PC-9 (cell line): ENCODE data around the gene MRPS27. TPM values are rescaled to one million over a fixed set of nuclear protein-coding genes. Genes with fewer than 3 reads are reported as not detected.

ENCODE experiments used
- BruUV-seq: library from RNA; stranded (reverse); fragments of 400-500 nt; replicated peaks from 2 replicates; lab custom pipeline; 2021; lab: Mats Ljungman, UMichigan
- CTCF ChIA-PET: fragments of 300-600 bp; sonication (Branson Sonifier 250); formaldehyde crosslinking; loops from one replicate; lab custom pipeline; 2022; ENCODE audit warnings: antibody characterized with exemption; lab: Charles Lee
- POLR2A ChIA-PET: fragments of 300-600 bp; sonication (Branson Sonifier 250); formaldehyde crosslinking; loops from one replicate; lab custom pipeline; 2022; ENCODE audit warnings: antibody characterized with exemption; ENCODE audit not compliant: unreplicated experiment; lab: Charles Lee
- DNase-seq, 2 experiments: peaks; one replicate each; pipeline versions ENCODE4 v3.0.0 to v3.0.0-alpha.2; 2015 to 2022; ENCODE audit warnings: mixed read lengths in 1 of 2
- H2AFZ ChIP-seq: fragments of 200-600 bp; sonication (generic); 2 replicates; pipeline ENCODE4 v1.8.1; 2017; ENCODE audit warnings: antibody characterized with exemption
- H3F3A ChIP-seq: fragments of 200-600 bp; sonication (generic); 2 replicates; pipeline ENCODE4 v1.8.1; 2017; ENCODE audit warnings: antibody characterized with exemption, mild to moderate bottlenecking, low read depth; ENCODE audit not compliant: insufficient read depth
- H3K27ac ChIP-seq: fragments of 200-600 bp; sonication (generic); 2 replicates; pipeline ENCODE4 v1.6.1; 2016; ENCODE audit warnings: mixed run types
- H3K27me3 ChIP-seq: fragments of 200-600 bp; sonication (generic); 2 replicates; pipeline ENCODE4 v1.6.1; 2016; ENCODE audit warnings: low read depth, mixed run types; ENCODE audit not compliant: insufficient read depth
- H3K36me3 ChIP-seq: fragments of 200-600 bp; sonication (generic); 2 replicates; pipeline ENCODE4 v1.6.1; 2016; ENCODE audit warnings: low read depth, mixed run types
- H3K4me1 ChIP-seq: fragments of 200-600 bp; sonication (generic); replicated peaks from 2 replicates; pipeline ENCODE4 v1.6.1; 2016; ENCODE audit warnings: mixed run types; ENCODE audit not compliant: insufficient read depth
- H3K4me2 ChIP-seq: fragments of 200-600 bp; sonication (generic); 2 replicates; pipeline ENCODE4 v1.6.1; 2017; ENCODE audit warnings: mixed run types
- H3K4me3 ChIP-seq: fragments of 200-600 bp; sonication (generic); 2 replicates; pipeline ENCODE4 v1.6.1; 2016; ENCODE audit warnings: mixed run types
- H3K79me2 ChIP-seq: fragments of 200-600 bp; sonication (generic); 2 replicates; pipeline ENCODE4 v1.6.1; 2017; ENCODE audit warnings: low read depth, mixed run types
- H3K9me2 ChIP-seq: fragments of 200-600 bp; sonication (generic); 2 replicates; pipeline ENCODE4 v1.8.1; 2017; ENCODE audit warnings: mild to moderate bottlenecking; ENCODE audit not compliant: insufficient read depth
- H3K9me3 ChIP-seq: fragments of 200-600 bp; sonication (generic); 2 replicates; pipeline ENCODE4 v1.8.1; 2016; ENCODE audit warnings: low read depth; ENCODE audit not compliant: insufficient read depth
- H4K20me1 ChIP-seq: fragments of 200-600 bp; sonication (generic); 2 replicates; pipeline ENCODE4 v1.8.1; 2017; ENCODE audit not compliant: insufficient read depth
- EZH2 ChIP-seq: fragments of 200-600 bp; sonication (generic); IDR thresholded peaks from 2 replicates; pipeline ENCODE4 v1.8.0; 2017; ENCODE audit warnings: antibody characterized with exemption, low read depth
- intact Hi-C: fragments of 100-400 bp; cut with micrococcal nuclease; formaldehyde crosslinking; loops from one replicate; pipeline ENCODE4 v1.10.0; 2022; ENCODE audit not compliant: unreplicated experiment
- total RNA-seq: library from RNA; stranded (reverse); gene quantifications from 2 replicates; pipeline ENCODE4 v1.2.3, GENCODE V29; 2021
- TF ChIP-seq, protein P1 (sequence below): fragments of 200-600 bp; sonication (generic); conservative IDR thresholded peaks from 2 replicates; pipeline ENCODE4 v1.6.1; 2017; ENCODE audit warnings: mixed run types, antibody characterized with exemption, mild to moderate bottlenecking, moderate library complexity

The MRPS27 gene
- total RNA-seq, 1 experiment from 2014 or later: 71.0 TPM

DNA sequence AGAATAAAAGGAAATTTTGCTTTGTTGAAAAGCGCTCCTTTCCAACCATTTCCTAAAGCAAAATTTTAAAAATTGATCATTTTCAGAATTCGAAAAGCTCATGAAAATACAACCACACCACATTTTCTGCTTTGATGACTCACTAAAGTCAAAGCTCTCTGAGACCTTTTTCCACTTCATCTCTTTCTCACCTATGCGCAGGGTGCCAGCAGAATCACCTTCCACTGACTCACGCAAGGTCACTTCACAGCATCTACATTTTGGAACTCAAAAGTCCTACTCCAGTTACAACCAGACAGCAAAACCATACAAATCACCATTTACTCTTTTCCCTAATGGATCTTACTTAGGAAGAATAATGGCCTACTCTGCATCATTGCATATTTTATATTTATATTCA, 106.6 kb downstream of the MRPS27 start:
- H3K4me1 ChIP-seq: peaks cover 37% of the 10 kb centered on the region
- H3F3A ChIP-seq: peaks cover 34% of the 10 kb centered on the region; the same call in 1 of the 2 replicates
- no peak overlapping the region for H3K4me3 ChIP-seq
- no peak overlapping the region for H2AFZ ChIP-seq
- intact Hi-C loops: loop anchor here (5.0 kb wide), 1 partner anchor 34 kb away; no protein-coding TSS in a partner anchor
- no peak for DNase-seq
- no peak overlapping the region for H3K4me2 ChIP-seq
- TF ChIP-seq, protein P1, sequence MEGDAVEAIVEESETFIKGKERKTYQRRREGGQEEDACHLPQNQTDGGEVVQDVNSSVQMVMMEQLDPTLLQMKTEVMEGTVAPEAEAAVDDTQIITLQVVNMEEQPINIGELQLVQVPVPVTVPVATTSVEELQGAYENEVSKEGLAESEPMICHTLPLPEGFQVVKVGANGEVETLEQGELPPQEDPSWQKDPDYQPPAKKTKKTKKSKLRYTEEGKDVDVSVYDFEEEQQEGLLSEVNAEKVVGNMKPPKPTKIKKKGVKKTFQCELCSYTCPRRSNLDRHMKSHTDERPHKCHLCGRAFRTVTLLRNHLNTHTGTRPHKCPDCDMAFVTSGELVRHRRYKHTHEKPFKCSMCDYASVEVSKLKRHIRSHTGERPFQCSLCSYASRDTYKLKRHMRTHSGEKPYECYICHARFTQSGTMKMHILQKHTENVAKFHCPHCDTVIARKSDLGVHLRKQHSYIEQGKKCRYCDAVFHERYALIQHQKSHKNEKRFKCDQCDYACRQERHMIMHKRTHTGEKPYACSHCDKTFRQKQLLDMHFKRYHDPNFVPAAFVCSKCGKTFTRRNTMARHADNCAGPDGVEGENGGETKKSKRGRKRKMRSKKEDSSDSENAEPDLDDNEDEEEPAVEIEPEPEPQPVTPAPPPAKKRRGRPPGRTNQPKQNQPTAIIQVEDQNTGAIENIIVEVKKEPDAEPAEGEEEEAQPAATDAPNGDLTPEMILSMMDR: no peak
- TF ChIP-seq EZH2: no peak
- no peak overlapping the region for H3K27ac ChIP-seq
- POLR2A ChIA-PET: interaction anchor here (0.7 kb wide), 1 partner anchor 60 kb away, joined by 6 read pairs; no protein-coding TSS in a partner anchor
- H3K36me3 ChIP-seq: no peaks in the 10 kb centered on the region
- H3K9me2 ChIP-seq: no peaks in the 10 kb centered on the region
- CTCF ChIA-PET: no interaction called here
- H3K9me3 ChIP-seq: no peaks in the 10 kb centered on the region
- no peaks in the 10 kb centered on the region for H4K20me1 ChIP-seq
- no peaks in the 10 kb centered on the region for H3K27me3 ChIP-seq
- H3K79me2 ChIP-seq: no peaks in the 10 kb centered on the region
- BruUV-seq: no TSS peak

DNA sequence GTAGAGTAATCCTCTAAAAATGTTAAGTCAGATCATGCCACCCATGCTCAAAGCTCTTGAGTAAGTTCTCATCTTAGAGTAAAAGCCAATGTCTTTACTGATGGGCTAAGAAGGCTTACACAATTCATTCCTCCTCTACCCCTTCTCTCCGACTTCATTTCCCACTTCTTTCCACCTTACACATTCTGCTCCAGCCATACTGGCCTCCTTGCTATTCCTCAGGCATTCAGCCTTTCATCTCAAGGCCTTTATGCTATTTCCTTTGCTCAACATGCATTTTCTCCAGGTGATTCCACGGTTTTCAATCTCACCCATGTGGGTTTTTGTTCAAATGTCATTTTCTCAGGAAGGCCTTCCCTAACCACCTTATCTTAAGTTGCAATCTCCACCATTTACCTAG, 107.9 kb downstream of the MRPS27 start:
- no peak for TF ChIP-seq EZH2
- TF ChIP-seq, protein P1: no peak
- Histone ChIP-seq H4K20me1 (no peaks in the 10 kb centered on the region), H3K27me3 (no peaks in the 10 kb centered on the region), H3K4me3 (no peak overlapping the region), H3K79me2 (no peaks in the 10 kb centered on the region), H3K9me3 (no peaks in the 10 kb centered on the region), H3K36me3 (no peaks in the 10 kb centered on the region; the same call in 1 of the 2 replicates), H3K9me2 (no peaks in the 10 kb centered on the region), H3K4me2 (no peak overlapping the region), H3K27ac (peak overlapping the region; percentile 83), H3K4me1 (peaks cover 37% of the 10 kb centered on the region), H2AFZ (no peak overlapping the region), H3F3A (peaks cover 34% of the 10 kb centered on the region; the same call in 1 of the 2 replicates)
- POLR2A ChIA-PET: no interaction called here
- intact Hi-C loops: loop anchor here (5.0 kb wide), 1 partner anchor 35 kb away; no protein-coding TSS in a partner anchor
- no TSS peak for BruUV-seq
- DNase-seq: no peak
- CTCF ChIA-PET: no interaction called here

DNA sequence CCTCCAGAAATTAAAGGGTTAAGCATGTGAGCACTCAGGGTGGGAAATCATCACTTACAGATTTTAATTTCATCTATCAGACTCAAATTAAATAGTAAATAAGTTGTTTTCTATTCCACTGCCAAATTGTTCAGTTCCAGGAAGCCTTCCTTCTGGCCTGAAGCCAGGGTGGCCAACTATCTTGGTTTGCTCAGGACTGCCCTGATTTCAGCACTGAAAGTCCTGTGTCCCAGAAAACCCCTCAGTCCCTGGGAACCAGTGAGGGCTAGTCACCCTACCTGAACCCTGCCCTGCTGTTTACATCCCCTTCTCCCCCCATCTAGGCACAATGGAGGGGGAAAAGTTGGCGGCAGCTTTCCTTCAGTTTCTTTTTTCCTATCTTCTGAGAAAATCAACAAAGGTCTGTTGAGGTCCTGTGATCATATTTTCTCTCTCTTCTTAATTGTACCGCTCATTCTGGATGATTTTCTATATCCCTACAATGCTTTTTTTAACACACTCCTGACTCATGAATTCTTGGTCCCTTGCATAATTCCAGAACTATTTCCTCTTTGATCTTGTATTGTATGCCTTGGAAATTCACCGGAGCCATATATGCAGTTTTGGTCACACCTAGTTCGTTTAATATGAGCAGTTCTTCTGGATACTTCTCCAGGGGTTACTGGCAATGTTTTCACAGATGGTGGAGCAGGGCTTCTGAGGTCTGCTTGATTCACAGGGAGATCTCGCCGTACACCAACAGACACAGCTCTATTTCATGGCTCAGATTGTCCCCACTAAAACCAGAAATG, 109.0 kb downstream of the MRPS27 start:
- peak overlapping the region; percentile 59 for H3K4me2 ChIP-seq
- TF ChIP-seq EZH2: no peak
- TF ChIP-seq, protein P1: no peak
- no peaks in the 10 kb centered on the region for H3K27me3 ChIP-seq
- no peaks in the 10 kb centered on the region for H3K9me2 ChIP-seq
- ChIA-PET POLR2A (no interaction called here), CTCF (interaction anchor here (0.6 kb wide), 1 partner anchor 11 kb away, joined by 4 read pairs; no protein-coding TSS in a partner anchor)
- peaks cover 37% of the 10 kb centered on the region for H3K4me1 ChIP-seq
- peak; percentile 50 to 87 for DNase-seq
- BruUV-seq: TSS peak; percentile 20
- peaks cover 7% of the 10 kb centered on the region; the same call in 1 of the 2 replicates for H3K36me3 ChIP-seq
- H3K27ac ChIP-seq: peak overlapping the region; percentile 83
- peak overlapping the region; percentile 2; the same call in 1 of the 2 replicates for H3K4me3 ChIP-seq
- intact Hi-C loops: loop anchor here (1.0 to 5.0 kb wide), 3 partner anchors 23 to 58 kb away; no protein-coding TSS in a partner anchor
- no peaks in the 10 kb centered on the region for H3K79me2 ChIP-seq
- no peak overlapping the region for H2AFZ ChIP-seq
- H3F3A ChIP-seq: peaks cover 34% of the 10 kb centered on the region; the same call in 1 of the 2 replicates
- H3K9me3 ChIP-seq: no peaks in the 10 kb centered on the region
- no peaks in the 10 kb centered on the region for H4K20me1 ChIP-seq
